Measurements from ENCODE around the gene TRAPPC6A.
"Not testable (repeated sequence)": the region's sequence is repeated elsewhere in the genome, so short reads cannot be mapped to it uniquely, and the experiment has no call there.

The TRAPPC6A gene

GRCh38 chr19:45125360-45125759 lies 52.7 kb downstream of the TRAPPC6A start:
- no peak for DNase-seq

DNA sequence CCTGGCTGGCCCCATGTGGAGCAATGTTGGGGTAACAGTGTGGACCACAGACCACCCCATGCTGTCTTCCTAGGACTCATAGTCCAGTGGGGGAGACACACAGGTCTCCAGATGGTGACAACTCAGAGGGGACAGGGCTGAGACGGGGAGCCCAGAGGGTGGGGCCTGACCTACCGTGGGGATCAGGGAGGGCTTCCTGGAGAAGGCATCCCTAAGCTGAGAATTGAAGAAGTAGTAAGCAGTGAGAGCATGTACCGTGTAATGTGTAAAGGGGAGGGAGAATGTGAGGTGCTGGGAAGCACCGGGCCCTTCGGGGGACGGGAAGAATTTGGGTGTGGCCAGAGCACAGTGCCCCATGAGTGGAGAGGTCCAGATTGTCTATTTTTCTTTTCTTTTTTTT lies 54.0 kb downstream of the TRAPPC6A start:
- DNase-seq = no peak

DNA sequence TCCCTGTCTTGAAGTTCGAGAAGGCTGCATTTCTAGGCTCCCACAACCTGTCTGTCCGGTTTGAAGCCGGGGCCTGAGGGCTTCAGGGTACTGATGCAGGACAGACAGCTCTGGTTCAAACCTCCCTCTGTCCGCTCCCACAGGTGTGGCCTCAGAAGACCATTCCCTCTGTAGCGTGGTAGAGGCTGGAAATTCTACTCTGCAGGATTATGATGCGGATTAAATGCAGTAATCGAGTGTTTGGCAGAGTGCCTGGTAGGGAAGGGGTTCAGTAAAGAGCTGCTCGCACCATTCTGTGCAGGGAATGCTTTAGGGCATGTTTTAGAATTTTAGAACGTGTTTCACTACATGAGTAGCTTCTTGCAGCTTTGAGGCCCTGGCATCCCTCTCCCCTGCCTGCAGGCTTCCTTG lies 54.6 kb downstream of the TRAPPC6A start:
- DNase-seq = no peak

GRCh38 chr19:45122832-45123231 lies 55.2 kb downstream of the TRAPPC6A start:
- DNase-seq = no peak

DNA sequence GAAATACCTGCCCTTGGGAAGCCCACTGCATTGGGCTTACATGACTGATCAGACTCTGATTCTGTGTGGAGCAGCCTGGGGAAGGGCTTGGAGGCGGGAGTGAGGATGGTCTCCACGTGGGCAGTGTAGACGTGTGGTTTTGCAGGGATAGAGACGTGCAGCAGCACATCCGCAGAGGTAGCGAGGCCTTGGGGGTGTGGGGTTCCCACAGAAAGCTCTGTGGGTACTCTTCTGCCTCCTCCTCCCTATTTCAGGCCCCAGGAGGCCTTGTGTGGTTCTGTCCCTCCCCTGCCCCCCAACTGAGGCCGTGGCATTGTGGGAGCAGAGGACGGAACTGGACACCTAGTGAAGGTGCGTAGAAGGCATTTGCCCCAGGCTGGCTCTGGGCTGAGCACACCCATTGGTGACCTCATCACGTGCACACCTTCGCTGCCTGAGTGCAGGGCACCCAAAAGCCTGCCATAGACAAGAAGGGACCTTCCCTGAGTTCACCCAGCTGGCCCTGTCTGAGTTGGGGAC lies 56.2 kb downstream of the TRAPPC6A start:
- DNase-seq = no peak

DNA sequence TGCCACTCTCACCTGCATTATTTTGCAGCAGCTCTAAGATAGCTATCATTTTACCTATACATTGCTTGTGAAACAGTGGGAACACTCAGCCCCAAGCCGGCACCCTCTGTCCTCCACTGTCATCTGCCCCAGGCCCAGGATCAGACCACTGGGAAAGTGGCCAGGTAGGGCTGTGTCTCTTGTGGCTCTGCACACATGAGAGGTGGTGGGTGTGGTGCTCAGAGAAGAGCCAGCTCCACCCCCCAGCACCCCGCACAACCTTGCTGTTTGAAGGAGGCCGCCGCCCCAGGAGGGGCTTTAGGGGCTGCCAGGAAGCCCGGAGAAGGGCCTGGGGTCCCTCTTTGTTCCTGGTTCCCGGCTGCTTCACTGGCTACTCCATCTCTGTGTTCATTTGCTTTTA lies 58.5 kb downstream of the TRAPPC6A start:
- no peak for DNase-seq

GRCh38 chr19:45118591-45119355 lies 59.3 kb downstream of the TRAPPC6A start:
- not testable (repeated sequence) for DNase-seq

GRCh38 chr19:45118106-45118505 lies 59.9 kb downstream of the TRAPPC6A start:
- no peak for DNase-seq

GRCh38 chr19:45117671-45118070 lies 60.4 kb downstream of the TRAPPC6A start:
- DNase-seq = no peak

DNA sequence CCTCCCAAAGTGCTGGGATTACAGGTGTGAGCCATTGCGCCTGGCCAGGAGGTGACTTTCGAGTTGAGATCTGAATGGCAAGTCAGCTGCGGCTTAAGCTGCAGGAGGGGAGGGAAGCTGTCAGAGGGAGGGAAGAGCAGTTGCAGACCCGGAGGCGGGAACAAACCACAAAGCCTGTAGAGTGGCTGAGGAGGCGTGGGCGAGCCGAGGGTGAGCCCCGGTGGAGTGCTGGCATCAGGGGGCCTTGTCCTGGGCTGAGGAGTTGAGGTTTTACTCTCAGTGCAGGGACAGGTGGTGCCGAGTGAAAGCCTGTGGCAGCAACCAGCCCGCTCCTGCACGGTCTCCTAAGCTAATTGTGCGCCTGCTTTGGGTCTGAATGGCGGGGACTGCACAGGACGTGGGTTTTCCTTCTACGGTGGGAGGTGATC lies 60.9 kb downstream of the TRAPPC6A start:
- DNase-seq = peak; percentile 22

- DNase-seq = no peak
These were observed 62.0 kb downstream of the TRAPPC6A start for GRCh38 chr19:45115809-45116615.

GRCh38 chr19:45114116-45114515 lies 63.9 kb downstream of the TRAPPC6A start:
- no peak for DNase-seq

DNA sequence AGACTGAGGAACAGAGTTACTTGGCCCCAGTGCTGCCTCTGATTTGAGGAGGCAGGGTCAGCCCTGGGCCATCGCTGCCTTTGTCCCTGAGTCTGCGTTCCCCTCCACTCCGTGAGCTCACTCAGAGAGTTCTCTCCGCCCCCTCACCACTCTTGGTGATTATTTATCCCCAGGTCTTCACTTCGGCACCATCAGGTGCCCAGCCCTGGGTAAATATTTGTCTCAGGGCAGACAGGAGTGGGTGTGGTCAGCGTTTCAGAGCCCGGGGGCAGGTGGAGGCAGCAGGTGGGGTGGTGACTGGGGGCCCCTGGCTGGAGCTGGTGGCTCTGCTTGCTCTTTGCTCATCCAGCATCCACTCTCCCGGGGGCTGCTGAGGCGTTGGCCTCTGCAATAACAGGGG lies 64.4 kb downstream of the TRAPPC6A start:
- no peak for DNase-seq
